NB4 (cell line): Measurements from ENCODE around the gene SEZ6L2.

Experiments
- CTCF ChIP-seq: IDR thresholded peaks from one replicate; pipeline ENCODE4 v1.5.1; 2012; ENCODE audit warnings: low read depth, low read length
- MYC ChIP-seq: IDR thresholded peaks from 2 replicates; pipeline ENCODE4 v1.6.1; 2011; ENCODE audit warnings: low read depth, low read length
- POLR2A ChIP-seq: IDR thresholded peaks from 2 replicates; pipeline ENCODE4 v1.6.1; 2011; ENCODE audit warnings: mild to moderate bottlenecking; ENCODE audit not compliant: insufficient read length; ENCODE audit errors: extremely low read depth

GRCh38 chr16:29907973-29908372 lies 8.6 kb upstream of the SEZ6L2 start:
- TF ChIP-seq POLR2A (no peak), CTCF (no peak), MYC (no peak)
